GOT3 (cell line): Measurements from ENCODE around the gene NPAS3.

ENCODE experiments used
- DNase-seq: peaks from one replicate; lab custom pipeline; 2025; ENCODE audit warnings: mixed read lengths; lab: John Stamatoyannopoulos, UW

The NPAS3 gene

GRCh38 chr14:33556382-33557121 lies 617.9 kb downstream of the NPAS3 start:
- no peak for DNase-seq

- no peak for DNase-seq
These were observed 622.2 kb downstream of the NPAS3 start for GRCh38 chr14:33560718-33561431.

GRCh38 chr14:33561488-33562175 lies 623.0 kb downstream of the NPAS3 start:
- no peak for DNase-seq

- no peak for DNase-seq
These were observed 624.7 kb downstream of the NPAS3 start for GRCh38 chr14:33563191-33563900.

GRCh38 chr14:33563901-33564197 lies 625.2 kb downstream of the NPAS3 start:
- DNase-seq = no peak

GRCh38 chr14:33564774-33565630 lies 626.3 kb downstream of the NPAS3 start:
- DNase-seq = no peak

GRCh38 chr14:33566082-33566481 lies 627.4 kb downstream of the NPAS3 start:
- no peak for DNase-seq

- DNase-seq = no peak
These were observed 628.5 kb downstream of the NPAS3 start for GRCh38 chr14:33567023-33567728.

- no peak for DNase-seq
These were observed 629.1 kb downstream of the NPAS3 start for GRCh38 chr14:33567731-33568130.

- no peak for DNase-seq
These were observed 630.4 kb downstream of the NPAS3 start for GRCh38 chr14:33568935-33569579.

- no peak for DNase-seq
These were observed 631.4 kb downstream of the NPAS3 start for GRCh38 chr14:33569821-33570687.

- DNase-seq = no peak
These were observed 632.1 kb downstream of the NPAS3 start for GRCh38 chr14:33570694-33571310.

- no peak for DNase-seq
These were observed 634.7 kb downstream of the NPAS3 start for GRCh38 chr14:33573301-33573880.

- no peak for DNase-seq
These were observed 637.3 kb downstream of the NPAS3 start for GRCh38 chr14:33576014-33576413.

GRCh38 chr14:33578461-33579216 lies 640.0 kb downstream of the NPAS3 start:
- no peak for DNase-seq

- no peak for DNase-seq
These were observed 641.6 kb downstream of the NPAS3 start for GRCh38 chr14:33580231-33580749.

GRCh38 chr14:33580841-33581240 lies 642.2 kb downstream of the NPAS3 start:
- no peak for DNase-seq

GRCh38 chr14:33584697-33585096 lies 646.0 kb downstream of the NPAS3 start:
- DNase-seq = no peak
